Measurements from ENCODE around the gene NDUFB10.

The NDUFB10 gene

DNA sequence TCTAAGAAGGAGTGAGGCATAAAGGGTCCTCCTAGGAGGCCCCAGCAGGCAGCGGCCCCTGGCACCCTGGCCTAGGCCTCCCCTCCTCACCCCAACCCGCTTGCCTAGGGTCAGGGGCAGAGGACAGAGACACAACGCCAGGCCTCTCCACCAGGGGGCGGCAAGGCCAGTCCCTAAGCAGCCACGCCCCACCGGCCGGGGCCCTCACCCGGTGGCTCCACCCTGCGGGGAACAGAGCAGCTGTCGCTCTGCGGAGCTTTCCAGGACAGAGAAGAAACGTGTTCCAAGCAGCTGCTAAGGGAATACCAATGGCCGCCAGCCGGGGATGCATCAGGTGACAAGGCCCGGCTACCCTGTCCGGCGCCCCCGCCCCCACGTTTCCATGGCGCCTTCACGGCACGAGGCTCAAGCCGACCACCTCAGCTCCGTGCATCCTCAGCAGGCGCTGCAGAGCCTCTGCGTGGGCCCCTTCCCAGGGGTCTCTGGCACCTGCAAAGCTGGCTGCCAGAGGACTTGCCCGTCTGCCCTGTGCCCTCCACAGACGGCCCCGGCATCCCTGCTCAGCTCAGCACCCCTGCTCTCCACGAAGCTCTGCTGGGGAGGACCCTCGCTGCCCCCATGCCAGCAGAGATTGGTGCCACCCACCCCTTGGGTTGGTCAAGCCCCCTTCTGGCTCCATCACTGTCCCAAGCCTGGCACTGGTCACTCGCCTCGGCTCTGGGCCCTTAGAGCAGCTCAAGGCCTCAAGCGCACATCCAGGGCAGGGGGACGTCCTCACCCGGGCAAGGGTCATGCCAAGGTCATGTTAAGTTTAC, 44.7 kb downstream of the NDUFB10 start:
- peak; percentile 90 to 91 for DNase-seq
- Histone ChIP-seq H2BK12ac (ENCODE audit: low read length) (no peak overlapping the region), H3K27ac (ENCODE audit: low read depth, low read length) (no peak overlapping the region), H4K12ac (ENCODE audit: low read depth, low read length) (no peak overlapping the region), H3K4ac (ENCODE audit: low read depth, low read length) (no peak overlapping the region), H4K91ac (ENCODE audit: low read depth, low read length) (no peak overlapping the region), H2AK5ac (ENCODE audit: low read length) (no peak overlapping the region), H2BK5ac (ENCODE audit: low read depth, low read length, poor library complexity) (no peak overlapping the region), H3K4me1 (ENCODE audit: control insufficient read depth in 1 of 2, insufficient read depth in 2 of 2, low read length in 2 of 2) (peaks cover 8 to 20% of the 10 kb centered on the region in 2 experiments), H3K4me2 (ENCODE audit: low read length) (peak overlapping the region; percentile 25), H3K36me3 (ENCODE audit: control insufficient read depth in 1 of 2, insufficient read depth in 2 of 2, low read length in 2 of 2) (peaks cover 51 to 54% of the 10 kb centered on the region in 2 experiments), H3K27me3 (ENCODE audit: insufficient read depth, low read length) (no peaks in the 10 kb centered on the region), H3K14ac (ENCODE audit: low read length) (no peak overlapping the region), H3K79me1 (ENCODE audit: low read length) (no peaks in the 10 kb centered on the region), H3K4me3 (ENCODE audit: low read depth, low read length) (no peak overlapping the region), H2BK120ac (ENCODE audit: insufficient read depth, low read length, poor library complexity) (no peak overlapping the region), H4K8ac (ENCODE audit: low read depth, low read length) (peak overlapping the region; percentile 7), H3K18ac (ENCODE audit: low read length) (no peak overlapping the region), H3K9ac (ENCODE audit: low read length) (no peak overlapping the region), H3K79me2 (ENCODE audit: control insufficient read depth, insufficient read depth, low read length, poor library complexity) (peaks cover 6% of the 10 kb centered on the region), H3K23ac (ENCODE audit: low read length) (no peak overlapping the region), H2AFZ (ENCODE audit: insufficient read depth, low read length, poor library complexity) (no peak overlapping the region), H3K9me3 (ENCODE audit: insufficient read depth, low read depth, low read length) (peaks cover 1% of the 10 kb centered on the region)
- WGBS (ENCODE audit: extremely low coverage, insufficient coverage, insufficient read length), result no CpG with 5 or more reads among the region's 36 CpGs

DNA sequence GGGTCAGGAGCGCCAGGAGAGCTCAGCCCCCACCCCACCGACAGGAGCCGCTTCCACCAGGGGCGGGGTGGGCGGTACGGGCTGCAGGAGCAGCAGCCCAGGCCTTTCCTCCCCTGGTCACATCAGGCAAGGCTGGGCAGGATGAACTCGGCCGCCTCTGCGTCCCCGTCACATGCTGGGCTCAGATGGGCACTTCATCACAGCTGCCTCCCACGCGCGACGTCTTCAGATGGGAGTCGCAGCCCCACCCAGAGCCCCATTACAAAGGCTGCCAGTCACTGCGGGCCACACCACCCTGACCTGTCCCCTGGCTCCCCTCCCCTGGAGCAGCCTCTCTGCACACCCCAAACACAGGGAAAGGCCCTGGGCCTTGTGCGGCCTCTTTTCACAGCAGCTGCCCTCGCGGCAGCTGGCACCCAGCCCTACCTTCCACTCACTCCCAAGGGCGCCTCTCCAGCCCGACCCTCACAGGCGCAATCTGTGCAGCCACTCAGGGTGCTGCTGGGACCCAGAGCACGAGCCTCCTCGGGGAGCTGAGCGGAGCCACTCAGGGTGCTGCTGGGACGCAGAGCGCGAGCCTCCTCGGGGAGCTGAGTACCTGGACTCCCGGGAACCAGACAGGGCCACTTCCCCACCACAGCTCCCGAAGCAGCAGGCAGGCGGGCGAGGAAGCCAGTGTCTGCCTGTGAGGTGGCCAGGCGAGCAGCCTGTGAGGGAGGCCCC, 45.6 kb downstream of the NDUFB10 start:
- no peak overlapping the region for H3K14ac ChIP-seq (ENCODE audit: low read length)
- H3K9me3 ChIP-seq (ENCODE audit: insufficient read depth, low read depth, low read length), result peaks cover 1% of the 10 kb centered on the region
- H2AK5ac ChIP-seq (ENCODE audit: low read length), result no peak overlapping the region

GRCh38 chr16:2005646-2006045, 46.3 kb downstream of the NDUFB10 start:
- no peak overlapping the region for H3K4me3 ChIP-seq (ENCODE audit: low read depth, low read length)
- H3K4me1 ChIP-seq (ENCODE audit: control insufficient read depth in 1 of 2, insufficient read depth in 2 of 2, low read length in 2 of 2), result peaks cover 13 to 25% of the 10 kb centered on the region in 2 experiments
- peaks cover 36 to 39% of the 10 kb centered on the region in 2 experiments for H3K36me3 ChIP-seq (ENCODE audit: control insufficient read depth in 1 of 2, insufficient read depth in 2 of 2, low read length in 2 of 2)
- H2AK5ac ChIP-seq (ENCODE audit: low read length), result no peak overlapping the region
- H3K23ac ChIP-seq (ENCODE audit: low read length), result no peak overlapping the region
- no peak overlapping the region for H4K12ac ChIP-seq (ENCODE audit: low read depth, low read length)
- H4K91ac ChIP-seq (ENCODE audit: low read depth, low read length), result no peak overlapping the region
- H3K4me2 ChIP-seq (ENCODE audit: low read length), result no peak overlapping the region
- no peak overlapping the region for H2BK120ac ChIP-seq (ENCODE audit: insufficient read depth, low read length, poor library complexity)
- DNase-seq, result no peak
- no peak overlapping the region for H4K8ac ChIP-seq (ENCODE audit: low read depth, low read length)
- H3K79me2 ChIP-seq (ENCODE audit: control insufficient read depth, insufficient read depth, low read length, poor library complexity), result peaks cover 13% of the 10 kb centered on the region
- H3K27ac ChIP-seq (ENCODE audit: low read depth, low read length), result no peak overlapping the region
- H3K9me3 ChIP-seq (ENCODE audit: insufficient read depth, low read depth, low read length), result peaks cover 1% of the 10 kb centered on the region
- WGBS (ENCODE audit: extremely low coverage, insufficient coverage, insufficient read length), result no CpG with 5 or more reads among the region's 21 CpGs
- no peak overlapping the region for H3K18ac ChIP-seq (ENCODE audit: low read length)
- no peak overlapping the region for H2BK5ac ChIP-seq (ENCODE audit: low read depth, low read length, poor library complexity)
- H3K14ac ChIP-seq (ENCODE audit: low read length), result no peak overlapping the region
- H3K9ac ChIP-seq (ENCODE audit: low read length), result no peak overlapping the region
- H3K27me3 ChIP-seq (ENCODE audit: insufficient read depth, low read length), result no peaks in the 10 kb centered on the region
- H3K79me1 ChIP-seq (ENCODE audit: low read length), result peaks cover 7% of the 10 kb centered on the region
- H2BK12ac ChIP-seq (ENCODE audit: low read length), result no peak overlapping the region
- H2AFZ ChIP-seq (ENCODE audit: insufficient read depth, low read length, poor library complexity), result no peak overlapping the region
- H3K4ac ChIP-seq (ENCODE audit: low read depth, low read length), result no peak overlapping the region

More for the DNA sequence above, 45.6 kb downstream of the NDUFB10 start:
- Histone ChIP-seq H3K18ac (ENCODE audit: low read length) (no peak overlapping the region), H3K4me1 (ENCODE audit: control insufficient read depth in 1 of 2, insufficient read depth in 2 of 2, low read length in 2 of 2) (peaks cover 8 to 20% of the 10 kb centered on the region in 2 experiments), H4K91ac (ENCODE audit: low read depth, low read length) (no peak overlapping the region), H3K27ac (ENCODE audit: low read depth, low read length) (no peak overlapping the region), H4K12ac (ENCODE audit: low read depth, low read length) (no peak overlapping the region), H2AFZ (ENCODE audit: insufficient read depth, low read length, poor library complexity) (no peak overlapping the region), H3K79me1 (ENCODE audit: low read length) (peaks cover 7% of the 10 kb centered on the region), H2BK12ac (ENCODE audit: low read length) (no peak overlapping the region), H3K4me3 (ENCODE audit: low read depth, low read length) (no peak overlapping the region), H3K27me3 (ENCODE audit: insufficient read depth, low read length) (no peaks in the 10 kb centered on the region), H2BK120ac (ENCODE audit: insufficient read depth, low read length, poor library complexity) (no peak overlapping the region), H2BK5ac (ENCODE audit: low read depth, low read length, poor library complexity) (no peak overlapping the region), H3K36me3 (ENCODE audit: control insufficient read depth in 1 of 2, insufficient read depth in 2 of 2, low read length in 2 of 2) (peaks cover 42 to 45% of the 10 kb centered on the region in 2 experiments), H3K4ac (ENCODE audit: low read depth, low read length) (no peak overlapping the region), H3K23ac (ENCODE audit: low read length) (no peak overlapping the region), H3K9ac (ENCODE audit: low read length) (no peak overlapping the region), H4K8ac (ENCODE audit: low read depth, low read length) (no peak overlapping the region), H3K4me2 (ENCODE audit: low read length) (no peak overlapping the region), H3K79me2 (ENCODE audit: control insufficient read depth, insufficient read depth, low read length, poor library complexity) (peaks cover 13% of the 10 kb centered on the region)
- no peak for DNase-seq
- WGBS (ENCODE audit: extremely low coverage, insufficient coverage, insufficient read length), result no CpG with 5 or more reads among the region's 34 CpGs

DNA sequence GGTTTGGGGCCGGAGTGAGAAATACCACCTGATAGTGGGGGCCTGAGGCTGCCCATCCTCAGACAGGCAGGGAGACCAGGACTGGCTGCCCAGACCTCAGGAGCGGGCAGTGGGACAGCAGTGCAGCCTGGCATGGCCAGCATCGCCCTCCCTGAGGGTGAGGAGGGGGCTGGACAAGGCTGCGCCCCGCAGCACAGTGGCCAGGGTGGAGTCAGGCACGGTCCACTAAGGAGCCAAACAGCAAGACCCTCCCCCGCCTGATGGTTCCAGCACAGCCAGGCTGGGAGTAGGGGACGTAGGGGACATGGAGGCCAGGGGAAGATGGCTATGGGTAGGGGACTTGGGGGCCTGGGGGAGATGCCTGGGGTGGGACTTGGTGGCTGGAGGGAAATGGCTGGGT, 47.0 kb downstream of the NDUFB10 start:
- H3K79me2 ChIP-seq (ENCODE audit: control insufficient read depth, insufficient read depth, low read length, poor library complexity), result peaks cover 13% of the 10 kb centered on the region
- H3K9ac ChIP-seq (ENCODE audit: low read length), result no peak overlapping the region
- H3K4ac ChIP-seq (ENCODE audit: low read depth, low read length), result peak overlapping the region; percentile 41
- H3K27me3 ChIP-seq (ENCODE audit: insufficient read depth, low read length), result no peaks in the 10 kb centered on the region
- H2BK5ac ChIP-seq (ENCODE audit: low read depth, low read length, poor library complexity), result no peak overlapping the region
- H3K4me2 ChIP-seq (ENCODE audit: low read length), result no peak overlapping the region
- H3K9me3 ChIP-seq (ENCODE audit: insufficient read depth, low read depth, low read length), result peaks cover 1% of the 10 kb centered on the region
- H3K4me3 ChIP-seq (ENCODE audit: low read depth, low read length), result no peak overlapping the region
- no CpG with 5 or more reads among the region's 8 CpGs for WGBS (ENCODE audit: extremely low coverage, insufficient coverage, insufficient read length)
- H2AK5ac ChIP-seq (ENCODE audit: low read length), result no peak overlapping the region
- no peak overlapping the region for H4K12ac ChIP-seq (ENCODE audit: low read depth, low read length)
- H3K79me1 ChIP-seq (ENCODE audit: low read length), result peaks cover 7% of the 10 kb centered on the region
- H4K91ac ChIP-seq (ENCODE audit: low read depth, low read length), result no peak overlapping the region
- H3K36me3 ChIP-seq (ENCODE audit: control insufficient read depth in 1 of 2, insufficient read depth in 2 of 2, low read length in 2 of 2), result peaks cover 30 to 32% of the 10 kb centered on the region in 2 experiments
- H3K14ac ChIP-seq (ENCODE audit: low read length), result no peak overlapping the region
- no peak overlapping the region for H3K27ac ChIP-seq (ENCODE audit: low read depth, low read length)
- peak overlapping the region; percentile 15 for H3K18ac ChIP-seq (ENCODE audit: low read length)
- H3K23ac ChIP-seq (ENCODE audit: low read length), result no peak overlapping the region
- H4K8ac ChIP-seq (ENCODE audit: low read depth, low read length), result no peak overlapping the region
- peaks cover 13 to 26% of the 10 kb centered on the region in 2 experiments for H3K4me1 ChIP-seq (ENCODE audit: control insufficient read depth in 1 of 2, insufficient read depth in 2 of 2, low read length in 2 of 2)
- no peak for DNase-seq
- no peak overlapping the region for H2BK12ac ChIP-seq (ENCODE audit: low read length)
- no peak overlapping the region for H2AFZ ChIP-seq (ENCODE audit: insufficient read depth, low read length, poor library complexity)
- no peak overlapping the region for H2BK120ac ChIP-seq (ENCODE audit: insufficient read depth, low read length, poor library complexity)
